ENCODE results near the gene UBE2D4.

- TF ChIP-seq CTCF (IDR thresholded peaks at IDR 0.05) (no peak), EP300 (IDR thresholded peaks at IDR 0.05; ENCODE audit: low read depth) (no peak)
Observed at GRCh38 chr7:43878867-43879266, 47.4 kb upstream of the UBE2D4 start.
